Glutamatergic neuron (in vitro differentiated cells): ENCODE results near the gene XCL1. TPM values are rescaled to one million over a fixed set of nuclear protein-coding genes. Genes with fewer than 3 reads are reported as not detected.

Source experiments
- DNase-seq: peaks from one replicate; pipeline ENCODE4 v3.0.0; 2022
- H3K27ac Mint-ChIP-seq: one replicate; pipeline ENCODE4 v1.8.0; 2020; ENCODE audit warnings: mild to moderate bottlenecking, mixed read lengths, inconsistent platforms; ENCODE audit not compliant: unreplicated experiment
- H3K27me3 Mint-ChIP-seq: one replicate; pipeline ENCODE4 v1.8.0; 2020; ENCODE audit warnings: mild to moderate bottlenecking, moderate library complexity, mixed read lengths, inconsistent platforms; ENCODE audit not compliant: unreplicated experiment
- H3K36me3 Mint-ChIP-seq: one replicate; pipeline ENCODE4 v1.8.0; 2020; ENCODE audit warnings: mild to moderate bottlenecking, mixed read lengths, inconsistent platforms; ENCODE audit not compliant: unreplicated experiment
- H3K4me1 Mint-ChIP-seq: one replicate; pipeline ENCODE4 v1.8.0; 2020; ENCODE audit warnings: mild to moderate bottlenecking, low read depth, mixed read lengths, inconsistent platforms; ENCODE audit not compliant: unreplicated experiment
- H3K4me3 Mint-ChIP-seq: one replicate; pipeline ENCODE4 v1.8.0; 2020; ENCODE audit warnings: mild to moderate bottlenecking, mixed read lengths, inconsistent platforms; ENCODE audit not compliant: unreplicated experiment
- H3K9me3 Mint-ChIP-seq: one replicate; pipeline ENCODE4 v1.8.0; 2020; ENCODE audit warnings: mild to moderate bottlenecking, moderate library complexity, mixed read lengths, inconsistent platforms; ENCODE audit not compliant: unreplicated experiment
- CTCF ChIP-seq: fragments of 200-600 bp; sonication (generic); IDR thresholded peaks from one replicate; pipeline ENCODE4 v1.5.0; 2021; ENCODE audit not compliant: partially characterized antibody, unreplicated experiment
- total RNA-seq: library from RNA; stranded (reverse); fragmentation: NEBNext Ultra II Directional; extraction: Animal tissue kit (Norgen Biotek cat#: 25700); gene quantifications from one replicate; pipeline ENCODE4 v1.2.1, GENCODE V29; 2021; ENCODE audit not compliant: unreplicated experiment

The XCL1 gene
- total RNA-seq, 1 donor from 2014 or later, result not detected

- DNase-seq, result no peak
- no peaks in the 10 kb centered on the region for H3K4me1 Mint-ChIP-seq
- no peaks in the 10 kb centered on the region for H3K36me3 Mint-ChIP-seq
- H3K9me3 Mint-ChIP-seq, result no peaks in the 10 kb centered on the region
- H3K4me3 Mint-ChIP-seq, result no peak overlapping the region
- H3K27ac Mint-ChIP-seq, result no peak overlapping the region
- no peak for TF ChIP-seq CTCF
- H3K27me3 Mint-ChIP-seq, result peaks cover 2% of the 10 kb centered on the region
Measured at GRCh38 chr1:168560370-168560769, 16.0 kb upstream of the XCL1 start.

GRCh38 chr1:168561989-168562388 is 14.4 kb upstream of the XCL1 start:
- Mint-ChIP-seq H3K4me3 (no peak overlapping the region), H3K27me3 (no peaks in the 10 kb centered on the region), H3K36me3 (no peaks in the 10 kb centered on the region), H3K27ac (no peak overlapping the region), H3K4me1 (no peaks in the 10 kb centered on the region), H3K9me3 (no peaks in the 10 kb centered on the region)
- TF ChIP-seq CTCF, result no peak
- no peak for DNase-seq

- no peak overlapping the region for H3K4me3 Mint-ChIP-seq
- DNase-seq, result no peak
- H3K4me1 Mint-ChIP-seq, result no peaks in the 10 kb centered on the region
- no peak for TF ChIP-seq CTCF
- H3K36me3 Mint-ChIP-seq, result no peaks in the 10 kb centered on the region
- H3K9me3 Mint-ChIP-seq, result no peaks in the 10 kb centered on the region
- H3K27me3 Mint-ChIP-seq, result no peaks in the 10 kb centered on the region
- no peak overlapping the region for H3K27ac Mint-ChIP-seq
Measured at GRCh38 chr1:168565825-168566224, 10.6 kb upstream of the XCL1 start.

GRCh38 chr1:168567007-168567406 is 9.4 kb upstream of the XCL1 start:
- TF ChIP-seq CTCF, result no peak

GRCh38 chr1:168567568-168567967 is 8.8 kb upstream of the XCL1 start:
- no peaks in the 10 kb centered on the region for H3K4me1 Mint-ChIP-seq
- no peak for TF ChIP-seq CTCF
- no peak for DNase-seq

More at GRCh38 chr1:168567007-168567406, 9.4 kb upstream of the XCL1 start:
- Mint-ChIP-seq H3K36me3 (no peaks in the 10 kb centered on the region), H3K4me1 (no peaks in the 10 kb centered on the region), H3K27ac (no peak overlapping the region), H3K9me3 (no peaks in the 10 kb centered on the region), H3K4me3 (no peak overlapping the region), H3K27me3 (no peaks in the 10 kb centered on the region)
- no peak for DNase-seq

More at GRCh38 chr1:168567568-168567967, 8.8 kb upstream of the XCL1 start:
- no peak overlapping the region for H3K4me3 Mint-ChIP-seq
- H3K27me3 Mint-ChIP-seq, result no peaks in the 10 kb centered on the region
- no peak overlapping the region for H3K27ac Mint-ChIP-seq
- no peaks in the 10 kb centered on the region for H3K36me3 Mint-ChIP-seq
- no peaks in the 10 kb centered on the region for H3K9me3 Mint-ChIP-seq
